ENCODE results near the gene PSMG2. TPM values are rescaled to one million over a fixed set of nuclear protein-coding genes. Genes with fewer than 3 reads are reported as not detected.

The PSMG2 gene
- total and polyA plus RNA-seq, 9 of the 15 experiments (the other 6 are each of a cell fraction or from before 2014, with no cell fraction given), result 59.9 to 271 (median 111) TPM

GRCh38 chr18:12656938-12657683, 45.7 kb upstream of the PSMG2 start (continued):
- TF ChIP-seq E2F6 (IDR thresholded peaks at IDR 0.05; ENCODE audit: borderline replicate concordance in 1 of 2, extremely low read depth in 1 of 2, insufficient read depth in 1 of 2, insufficient read length in 1 of 2, low read depth in 1 of 2, low read length in 1 of 2, poor library complexity in 1 of 2, severe bottlenecking in 1 of 2), result peak in 1 of 2 experiments; percentile 63
- no peak for TF ChIP-seq ETS1 (conservative IDR thresholded peaks at IDR 0.05; ENCODE audit: control insufficient read depth, low read depth, low read length)
- peak; percentile 52; the same call in 1 of the 2 replicates for TF ChIP-seq TGIF2 (CRISPR knock-in tag; IDR thresholded peaks at IDR 0.05)
- TF ChIP-seq ZNF347 (CRISPR knock-in tag; IDR thresholded peaks at IDR 0.05; ENCODE audit: low read depth), result no peak
- no peak for TF ChIP-seq THRAP3 (IDR thresholded peaks at IDR 0.05; ENCODE audit: borderline replicate concordance)
- no peak for TF ChIP-seq CBX3 (IDR thresholded peaks at IDR 0.05; ENCODE audit: borderline replicate concordance in 1 of 2, low read length in 2 of 2)
- TF ChIP-seq ZSCAN29 (IDR thresholded peaks at IDR 0.05), result no peak
- no peak for TF ChIP-seq CHD4 (IDR thresholded peaks at IDR 0.05; ENCODE audit: insufficient read depth, insufficient replicate concordance, low read depth, low read length, poor library complexity, severe bottlenecking)
- no peak for TF ChIP-seq ZNF561 (CRISPR knock-in tag; conservative IDR thresholded peaks at IDR 0.05)
- TF ChIP-seq NFRKB (IDR thresholded peaks at IDR 0.05; ENCODE audit: low read depth), result no peak
- TF ChIP-seq IFI16 (CRISPR knock-in tag; IDR thresholded peaks at IDR 0.05), result no peak
- no peak for TF ChIP-seq POU5F1 (IDR thresholded peaks at IDR 0.05; ENCODE audit: borderline replicate concordance, low read depth, low read length, partially characterized antibody)
- no peak for TF ChIP-seq ZNF140 (CRISPR knock-in tag; IDR thresholded peaks at IDR 0.05)
- no peak for TF ChIP-seq CLOCK (CRISPR knock-in tag; IDR thresholded peaks at IDR 0.05; ENCODE audit: borderline replicate concordance)
- peak; percentile 74 for TF ChIP-seq MAX (CRISPR knock-in tag; IDR thresholded peaks at IDR 0.05)
- no peak for TF ChIP-seq PBX2 (CRISPR knock-in tag; IDR thresholded peaks at IDR 0.05; ENCODE audit: low read depth)
- no peak for TF ChIP-seq PBX2 (tag; conservative IDR thresholded peaks at IDR 0.05; ENCODE audit: low read depth)

Data from K562 (cell line).